GM19397 (cell line): ENCODE data around the gene DEFB124.
"Not testable (repeated sequence)": the region's sequence is repeated elsewhere in the genome, so short reads cannot be mapped to it uniquely, and the experiment has no call there.

Experiments
- ATAC-seq: cut with Tn5 transposase; IDR thresholded peaks from one replicate; pipeline ENCODE4 v1.9.1; 2021; ENCODE audit warnings: mild to moderate bottlenecking, moderate library complexity; ENCODE audit not compliant: unreplicated experiment

DEFB124 gene, protein sequence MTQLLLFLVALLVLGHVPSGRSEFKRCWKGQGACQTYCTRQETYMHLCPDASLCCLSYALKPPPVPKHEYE

DNA sequence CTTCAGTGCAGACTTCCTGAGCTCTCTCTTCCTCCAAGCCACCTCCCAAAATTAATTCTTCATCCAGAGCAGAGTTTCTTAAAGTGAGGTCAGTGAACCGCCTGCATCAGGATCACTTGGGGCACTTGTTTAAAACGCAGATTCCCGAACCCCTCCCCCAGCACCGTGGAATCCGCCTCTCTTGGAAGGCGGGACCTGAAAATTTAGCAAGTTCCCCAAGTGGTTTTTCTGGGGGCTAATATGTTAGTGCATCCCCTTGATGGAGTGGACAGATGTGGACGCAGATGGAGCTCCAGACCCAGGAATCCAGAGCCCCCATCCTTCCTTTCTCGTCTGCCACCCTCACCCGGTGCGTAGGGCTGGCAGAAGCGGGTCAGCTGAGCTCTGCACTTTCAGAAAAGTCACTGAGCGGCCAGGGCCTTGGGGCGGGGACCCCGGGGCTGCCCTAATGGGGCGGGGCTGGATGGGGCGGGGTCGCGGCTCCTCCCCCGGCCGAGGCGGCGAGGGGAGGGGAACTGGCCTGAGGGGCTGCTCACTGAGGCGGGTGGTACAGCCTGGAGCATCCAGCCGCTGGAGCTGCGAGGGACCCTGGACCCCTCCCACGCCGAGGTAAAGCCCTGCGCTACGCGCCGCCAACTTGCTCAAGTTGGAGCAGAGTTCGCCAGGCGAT, at the start of gene DEFB124, which contains the start of gene REM1:
DEFB124 (minus strand) TSS at position 370 of the 670 bp plus-strand sequence. CDS start 2,114 bp downstream, outside the sequence.
REM1 (plus strand) TSS at position 531 of the 670 bp plus-strand sequence. CDS start 1,158 bp downstream, outside the sequence.
- ATAC-seq: no peak

DNA sequence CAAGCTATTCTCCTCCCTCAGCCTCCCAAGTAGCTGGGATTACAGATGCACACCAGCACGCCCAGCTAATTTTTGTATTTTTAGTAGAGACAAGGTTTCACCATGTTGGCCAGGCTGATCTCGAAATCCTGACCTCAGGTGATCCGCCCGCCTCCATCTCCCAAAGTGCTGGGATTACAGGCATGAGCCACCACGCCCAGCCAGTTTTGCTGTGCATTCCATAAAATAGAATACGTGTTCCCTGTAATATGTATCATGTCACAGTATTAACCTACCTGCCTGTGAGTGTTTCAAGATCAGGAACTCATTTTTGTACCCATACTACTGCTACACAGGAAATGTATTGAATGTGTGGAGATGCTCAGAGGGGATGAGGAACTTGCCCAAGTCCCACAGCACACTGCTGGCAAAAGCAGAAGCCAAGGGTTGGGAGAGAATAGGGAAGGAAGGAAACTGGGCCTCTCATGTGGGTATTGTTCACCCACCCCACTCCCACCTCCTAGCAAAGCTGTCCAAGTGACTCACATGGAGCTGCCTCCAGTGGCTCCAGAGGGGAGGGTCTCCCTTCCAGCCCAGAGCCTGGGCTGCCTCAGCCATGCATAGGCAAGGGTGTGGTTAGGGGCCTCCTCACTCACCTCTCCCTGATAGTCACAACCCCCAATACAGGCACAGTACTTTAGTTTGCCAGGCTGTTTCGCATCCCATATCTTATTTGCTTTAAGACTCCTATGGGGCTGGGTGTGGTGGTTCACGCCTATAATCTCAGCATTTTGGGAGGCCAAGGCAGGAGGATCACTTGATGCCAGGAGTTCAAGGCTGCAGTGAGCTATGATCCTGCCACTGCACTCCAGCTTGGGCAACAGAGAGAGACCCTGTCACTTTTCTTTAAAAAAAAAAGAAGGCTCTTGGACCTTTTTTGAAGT, 48.7 kb upstream of the DEFB124 start:
- ATAC-seq: no peak

DNA sequence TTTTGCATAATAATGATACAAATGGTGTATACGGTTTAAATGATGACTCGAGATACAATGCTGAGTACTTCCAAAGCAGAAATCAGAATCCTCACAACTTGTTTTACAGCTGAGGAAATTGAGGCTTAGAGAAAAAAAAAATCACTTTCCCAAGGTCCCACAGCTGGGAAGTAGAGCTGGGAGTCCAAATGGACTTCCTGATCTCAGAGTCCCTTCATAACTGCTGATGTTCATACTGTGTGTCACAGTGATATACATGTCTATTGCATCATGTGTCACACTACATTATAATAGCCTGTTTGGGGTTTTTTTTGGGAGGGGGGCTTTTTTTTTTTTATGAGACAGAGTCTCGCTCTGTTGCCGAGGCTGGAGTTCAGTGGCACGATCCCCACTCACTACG, 47.8 kb upstream of the DEFB124 start:
- ATAC-seq: no peak

DNA sequence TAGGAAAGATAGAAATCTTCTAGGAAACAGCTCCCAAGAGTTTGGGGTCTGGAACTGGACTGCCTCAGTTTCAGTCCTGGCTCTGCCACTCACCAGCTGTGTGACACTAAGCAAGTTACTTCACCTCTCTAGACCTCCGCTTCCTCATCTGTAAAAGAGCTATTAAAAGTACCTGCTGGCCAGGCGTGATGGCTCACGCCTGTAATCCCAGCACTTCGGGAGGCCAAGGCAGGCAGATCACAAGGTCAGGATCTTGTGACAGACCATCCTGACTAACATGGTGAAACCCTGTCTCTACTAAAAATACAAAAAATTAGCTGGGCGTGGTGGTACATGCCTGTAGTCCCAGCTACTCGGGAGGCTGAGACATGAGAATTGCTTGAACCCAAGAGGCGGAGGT, 46.3 kb upstream of the DEFB124 start:
- not testable (repeated sequence) for ATAC-seq

DNA sequence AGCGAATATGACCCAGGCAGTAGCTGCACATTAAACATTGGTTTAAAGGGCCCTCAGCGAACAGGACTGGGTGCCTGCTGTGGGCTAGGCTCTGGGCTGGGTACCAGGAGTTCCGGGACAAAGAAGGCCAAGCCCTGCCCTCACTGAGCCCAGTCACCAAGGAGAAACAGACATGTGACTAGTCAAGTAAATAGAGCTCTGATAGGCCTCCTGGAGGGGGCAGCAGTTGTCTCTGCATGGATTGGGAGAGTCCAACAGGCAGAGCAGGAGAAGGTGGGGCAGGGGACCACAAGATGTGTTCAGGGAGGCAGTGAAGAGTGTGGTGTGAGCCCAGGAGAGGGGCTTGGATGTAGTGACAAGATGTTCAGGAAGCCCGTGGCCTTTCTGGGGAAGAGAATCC, 42.4 kb upstream of the DEFB124 start:
- no peak for ATAC-seq

DNA sequence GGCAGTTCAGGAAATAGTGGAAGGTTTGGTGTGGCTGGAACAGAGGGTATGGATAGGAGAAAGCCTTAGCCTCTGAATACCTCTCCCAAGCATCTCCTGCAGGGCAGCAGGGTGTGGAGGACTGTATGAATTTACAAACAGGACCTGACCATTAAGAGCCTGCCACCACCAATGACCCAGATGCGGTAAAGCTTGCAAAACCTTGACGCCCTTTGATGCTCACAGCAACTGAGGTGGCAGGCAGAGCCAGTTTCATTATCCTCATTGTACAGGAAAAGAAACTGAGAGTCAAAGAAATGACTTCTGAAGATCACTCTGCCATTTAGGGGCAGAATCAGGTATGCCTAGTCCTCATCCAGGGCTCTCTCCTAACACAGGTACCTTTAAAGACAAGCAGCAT, 41.7 kb upstream of the DEFB124 start:
- ATAC-seq: no peak

DNA sequence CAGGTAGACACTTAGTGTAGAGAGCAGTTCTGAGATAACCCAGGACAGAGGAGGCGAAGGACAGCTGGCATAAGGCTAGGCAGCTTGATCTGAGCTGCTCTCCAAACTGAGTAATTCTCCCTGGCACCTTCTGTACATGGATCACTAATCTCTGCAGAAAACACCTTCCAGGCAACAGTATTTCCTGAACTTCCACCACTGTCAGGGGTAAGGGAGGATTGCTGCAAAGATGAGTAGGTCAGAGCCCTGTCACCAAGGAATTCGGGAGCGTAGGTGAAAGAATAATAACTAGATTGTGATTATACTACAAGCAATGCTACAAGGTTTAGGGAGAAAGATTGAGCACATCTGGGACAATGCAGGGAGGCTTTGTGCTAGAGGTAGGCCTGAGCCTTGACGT, 41.2 kb upstream of the DEFB124 start:
- no peak for ATAC-seq

DNA sequence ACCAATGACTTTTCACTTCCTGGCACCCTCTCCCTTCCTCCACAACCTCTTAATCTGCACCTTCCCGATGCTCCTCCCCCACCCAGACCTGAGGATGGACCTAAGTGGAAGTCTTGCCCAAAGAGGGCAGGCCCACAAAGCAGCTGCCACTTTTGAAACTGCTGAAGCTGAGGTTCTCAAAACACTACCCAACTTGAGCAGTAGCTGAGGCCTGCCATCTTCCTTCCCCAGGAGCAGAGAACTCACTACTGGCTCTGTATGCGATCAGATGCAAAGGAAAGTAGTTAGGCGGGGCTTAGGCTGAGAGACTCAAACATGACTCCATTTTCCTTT, 40.8 kb upstream of the DEFB124 start:
- ATAC-seq: no peak

DNA sequence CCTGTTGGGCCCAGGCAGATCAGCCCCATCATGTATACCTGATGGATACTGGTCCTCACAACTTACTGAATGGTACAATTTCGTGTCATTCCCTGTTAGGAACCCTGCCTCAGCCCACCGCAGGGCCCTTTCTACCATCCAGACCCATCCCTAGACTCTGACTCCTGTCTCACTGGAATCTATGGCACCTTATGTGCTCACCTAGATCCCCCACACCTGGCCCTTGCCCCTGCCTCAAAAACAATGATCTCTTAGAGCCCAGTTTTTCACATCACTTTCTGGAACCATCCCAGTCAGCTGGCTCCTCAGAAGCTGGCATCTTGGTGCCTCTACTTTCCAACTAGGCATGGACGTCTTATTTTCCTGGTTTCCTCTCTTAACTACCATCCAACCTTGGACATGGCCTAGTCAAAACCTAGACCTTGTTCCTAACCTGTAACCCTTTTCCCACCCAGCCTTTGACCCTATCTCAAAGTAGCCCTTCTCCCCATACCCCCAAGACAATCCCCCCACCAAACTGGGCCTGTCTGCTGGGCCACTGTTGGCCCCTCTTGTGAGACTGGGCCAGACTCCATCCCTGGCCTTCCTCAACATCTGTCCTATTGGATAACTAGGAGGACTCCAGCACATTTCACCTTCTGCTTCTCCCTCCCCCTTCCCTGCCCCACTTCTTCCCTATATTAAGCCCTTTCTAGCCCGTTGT, 40.3 kb upstream of the DEFB124 start:
- no peak for ATAC-seq

DNA sequence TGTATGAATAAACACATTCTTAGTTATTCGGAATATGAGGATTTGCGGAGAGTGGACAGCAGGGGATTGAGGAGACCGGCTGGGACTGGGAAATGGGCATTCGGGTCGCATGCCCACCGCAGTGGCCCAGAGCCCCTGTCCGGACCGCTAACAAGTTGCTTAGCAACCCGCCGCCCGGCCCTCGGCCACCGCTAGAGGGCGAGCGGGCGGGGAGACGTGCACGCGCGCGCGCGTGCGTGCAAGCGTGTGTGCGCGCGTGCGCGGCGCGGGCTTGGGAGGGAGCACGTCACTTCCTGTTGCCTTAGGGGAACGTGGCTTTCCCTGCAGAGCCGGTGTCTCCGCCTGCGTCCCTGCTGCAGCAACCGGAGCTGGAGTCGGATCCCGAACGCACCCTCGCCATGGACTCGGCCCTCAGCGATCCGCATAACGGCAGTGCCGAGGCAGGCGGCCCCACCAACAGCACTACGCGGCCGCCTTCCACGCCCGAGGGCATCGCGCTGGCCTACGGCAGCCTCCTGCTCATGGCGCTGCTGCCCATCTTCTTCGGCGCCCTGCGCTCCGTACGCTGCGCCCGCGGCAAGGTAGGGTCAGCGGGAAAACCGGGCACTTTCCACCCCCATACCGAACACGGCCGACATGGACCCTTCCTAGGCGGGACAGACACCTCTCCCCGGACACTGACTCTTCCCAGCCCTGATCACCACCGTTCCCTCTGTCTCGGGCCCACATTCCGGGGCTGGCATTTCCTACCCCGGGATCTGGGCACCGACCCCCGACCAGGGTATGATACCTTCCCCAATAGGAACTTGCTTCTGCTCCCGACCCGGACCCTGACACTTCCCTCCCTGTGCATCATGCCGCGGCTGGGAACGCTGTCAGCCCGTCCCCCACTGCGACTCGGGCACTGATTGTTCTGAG, 39.5 kb upstream of the DEFB124 start, which contains the start of gene HM13:
HM13 (plus strand) TSS at position 289 of the 918 bp plus-strand sequence; CDS start at position 399, 110 bp downstream.
- ATAC-seq: peak; percentile 91

DNA sequence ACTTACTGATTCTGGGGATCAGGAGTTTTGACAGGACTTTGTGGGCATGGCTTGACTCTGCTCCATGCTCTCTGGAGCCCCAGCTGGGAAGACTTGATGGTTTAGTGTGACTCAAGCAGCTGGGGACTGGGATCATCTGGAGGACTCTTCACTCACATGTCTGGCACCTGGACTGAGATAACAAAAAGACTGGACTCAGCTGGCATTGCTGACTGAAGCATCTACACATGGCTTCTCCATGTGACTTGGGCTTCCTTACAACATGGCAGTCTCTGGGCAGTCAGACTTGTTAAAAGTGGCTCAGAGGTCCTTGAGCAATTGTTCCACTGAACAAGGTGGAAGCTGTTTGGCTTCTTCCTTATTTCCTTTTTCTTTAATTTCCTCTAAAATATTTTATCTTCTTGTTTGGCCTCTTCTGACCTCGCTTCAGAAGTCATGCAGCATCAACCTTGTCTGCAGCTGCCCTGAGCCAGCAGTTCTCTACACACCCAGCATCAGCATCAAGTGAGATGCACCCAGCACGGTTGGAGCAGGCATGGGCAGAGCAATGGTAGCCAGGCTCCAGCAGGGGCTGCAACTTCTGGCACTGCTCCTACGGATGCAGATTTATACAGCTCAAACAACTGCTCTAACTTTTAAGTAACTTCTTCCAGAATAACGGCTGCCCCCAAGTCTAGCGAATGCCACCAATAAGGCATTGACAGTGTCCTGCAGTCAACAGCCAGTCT, 33.8 kb upstream of the DEFB124 start:
- no peak for ATAC-seq

DNA sequence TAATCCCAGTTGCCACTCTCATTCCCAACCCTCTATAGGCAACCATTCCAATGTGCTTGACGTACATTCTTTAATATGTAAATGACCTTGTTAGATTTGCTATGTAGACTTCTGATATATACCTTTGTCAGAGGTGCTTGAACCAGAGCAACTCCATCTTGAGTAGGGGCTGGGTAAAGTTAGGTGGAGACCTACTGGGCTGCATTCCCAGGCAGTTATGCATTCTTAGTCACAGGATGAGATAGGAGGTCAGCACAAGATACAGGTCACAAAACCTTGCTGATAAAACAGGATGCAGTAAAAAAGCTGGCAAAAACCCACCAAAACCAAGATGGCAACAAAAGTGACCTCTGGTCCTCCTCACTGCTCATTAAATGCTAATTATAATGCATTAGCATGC, 31.0 kb upstream of the DEFB124 start:
- no peak for ATAC-seq

DNA sequence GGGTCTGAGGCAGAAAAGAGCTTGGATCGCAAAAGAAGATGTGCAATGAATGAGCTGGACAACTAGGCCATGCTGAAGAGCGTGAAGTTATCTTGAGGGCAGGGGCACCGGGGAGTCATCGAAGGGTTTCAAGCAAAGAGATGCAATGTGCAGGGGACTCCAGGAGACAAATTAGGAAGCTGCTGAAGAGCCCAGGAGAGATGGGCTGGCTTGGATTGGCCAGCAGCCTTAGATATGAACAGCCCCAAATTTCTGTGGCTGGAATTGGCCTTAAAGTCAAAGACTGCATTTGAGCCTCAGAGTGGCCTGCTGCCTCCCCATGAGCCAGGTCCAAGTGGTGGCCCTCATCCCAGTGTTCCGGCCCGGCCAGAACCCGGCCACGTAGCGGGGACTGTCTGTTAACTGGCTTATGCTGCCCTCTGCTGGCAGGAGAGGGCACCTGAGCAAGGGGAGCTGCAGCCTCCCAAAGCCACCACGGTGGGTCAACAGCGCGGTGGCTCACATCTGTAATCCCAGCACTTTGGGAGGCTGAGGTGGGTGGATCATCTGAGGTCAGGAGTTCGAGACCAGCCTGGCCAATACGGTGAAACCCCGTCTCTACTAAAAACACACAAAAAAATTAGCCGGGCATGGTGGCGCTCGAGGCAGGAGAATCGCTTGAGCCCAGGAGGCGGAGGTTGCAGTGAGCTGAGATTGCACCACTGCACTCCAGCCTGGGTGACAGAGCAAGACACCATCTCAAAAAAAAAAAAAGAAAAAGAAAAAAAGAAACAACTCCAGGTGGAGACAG, 28.2 kb upstream of the DEFB124 start:
- ATAC-seq: peak; percentile 97

DNA sequence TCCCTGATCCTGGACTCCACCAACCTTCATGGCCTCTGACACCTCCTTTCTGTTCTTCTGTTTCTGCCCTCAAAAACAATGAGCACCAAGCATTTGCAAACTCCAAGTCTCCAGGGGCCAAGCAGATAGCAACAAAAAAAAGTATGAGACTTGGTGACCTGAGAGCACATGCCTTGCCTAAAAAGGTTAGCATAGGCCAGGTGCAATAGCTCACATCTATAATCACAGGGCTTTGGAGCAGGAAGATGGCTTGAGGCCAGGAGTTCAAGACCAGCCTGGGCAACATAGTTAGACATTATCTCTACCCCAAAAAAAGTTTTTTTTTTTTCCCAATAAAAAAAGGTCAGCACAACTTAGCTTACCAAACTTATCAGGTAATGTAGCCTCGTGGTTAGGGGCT, 25.6 kb upstream of the DEFB124 start:
- no peak for ATAC-seq

DNA sequence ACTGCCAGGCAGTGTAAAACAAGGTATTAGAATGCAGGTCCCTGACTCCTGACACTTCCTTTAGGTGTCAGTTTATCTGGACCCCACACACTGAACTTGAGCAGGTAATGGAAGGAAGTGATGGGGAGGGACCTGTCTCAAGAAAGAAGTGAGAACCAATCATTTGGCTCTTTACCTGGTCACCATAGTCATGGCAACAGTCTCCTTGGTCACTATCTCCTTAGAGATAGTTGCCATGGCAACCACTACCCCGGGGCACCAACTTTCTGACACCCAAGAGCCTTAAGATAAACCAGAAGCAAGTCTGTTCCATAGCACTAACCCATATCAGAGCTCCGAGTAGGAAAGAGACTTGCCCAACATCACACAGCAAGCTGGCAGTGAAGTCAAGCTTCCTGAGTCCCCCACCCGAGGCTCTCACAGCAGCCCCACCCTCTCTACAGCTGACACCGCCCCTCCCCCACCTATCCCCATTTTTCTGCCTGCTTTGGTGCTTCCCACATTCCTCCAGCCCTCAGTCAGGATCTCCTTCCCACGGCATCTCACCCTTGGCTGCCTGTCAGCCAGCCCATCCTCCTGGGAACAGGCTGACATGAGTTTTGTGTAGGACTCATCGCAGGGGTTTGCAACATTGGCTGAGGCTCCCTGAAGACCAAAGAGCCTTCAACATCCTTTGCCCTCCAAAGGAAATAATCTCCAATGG, 23.1 kb upstream of the DEFB124 start:
- ATAC-seq: no peak

DNA sequence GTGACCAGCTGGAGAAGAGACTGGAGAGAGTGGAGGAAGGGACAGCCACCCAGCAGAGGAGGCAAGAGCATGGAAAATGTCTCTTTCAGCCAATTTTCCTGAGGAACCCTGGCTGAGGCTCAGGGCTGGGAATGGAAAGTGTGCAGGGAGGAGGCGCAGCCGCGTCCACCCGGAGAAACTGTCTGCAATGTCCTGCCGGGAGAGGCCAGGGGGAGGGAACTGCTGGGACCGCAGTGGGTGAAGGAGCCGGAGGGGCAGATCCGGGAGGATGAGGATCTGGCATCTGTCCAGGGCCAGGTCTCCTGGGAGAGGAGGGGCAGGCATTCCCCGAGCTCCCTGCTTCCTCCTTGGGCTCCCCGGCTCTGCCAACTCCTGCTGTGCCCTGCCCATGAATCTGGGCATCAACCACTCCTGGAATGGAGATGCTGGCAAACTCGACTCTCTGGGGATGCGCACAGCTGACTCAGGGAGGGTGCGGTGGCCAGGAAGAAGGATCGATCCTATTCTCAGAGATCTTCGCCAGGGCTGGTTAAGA, 21.9 kb upstream of the DEFB124 start:
- no peak for ATAC-seq

DNA sequence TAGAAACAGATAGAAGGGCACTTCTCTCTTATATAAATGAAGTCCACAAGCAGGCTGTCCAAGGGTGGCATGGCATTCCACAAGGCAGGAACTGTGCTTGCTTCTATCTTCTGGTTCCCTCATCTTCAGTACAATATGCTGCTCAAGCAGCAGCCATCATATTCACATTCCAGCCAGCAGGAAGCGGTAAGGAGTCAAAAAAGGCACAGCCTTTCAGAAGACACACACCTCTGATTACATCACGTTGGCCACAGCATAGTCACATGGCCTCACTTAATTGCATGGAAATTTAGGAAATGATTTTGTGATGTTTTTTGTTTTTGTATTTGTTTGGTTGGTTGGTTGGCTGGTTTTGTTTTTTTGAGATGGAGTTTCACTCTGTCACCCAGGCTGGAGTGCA, 19.2 kb upstream of the DEFB124 start:
- ATAC-seq: no peak

DNA sequence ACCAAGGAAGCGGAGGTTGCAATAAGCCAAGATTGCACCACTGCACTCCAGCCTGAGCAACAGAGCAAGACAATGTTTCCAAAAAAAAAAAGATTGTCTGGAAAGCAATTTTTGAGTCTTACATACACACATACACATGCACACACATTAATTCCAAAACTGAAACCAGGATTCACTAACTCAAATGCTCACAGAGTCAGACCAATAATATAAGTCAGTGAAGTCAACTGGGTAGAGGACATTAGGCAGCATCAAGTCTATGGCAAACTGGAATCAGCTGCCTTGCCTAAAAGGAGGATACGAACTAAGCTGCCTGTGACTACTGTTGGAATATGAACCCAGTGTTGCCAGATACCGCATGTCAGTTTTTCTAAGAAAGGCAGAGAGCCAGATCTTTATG, 15.8 kb upstream of the DEFB124 start:
- no peak for ATAC-seq
